Tibial nerve (tissue), 4 donors: ENCODE results near the gene GFPT2.
A peak's percentile ranks its signal among the peaks of the same experiment; 100 is the strongest.

Source experiments
- EP300 ChIP-seq, 2 donors: sonication (generic); formaldehyde crosslinking; IDR thresholded peaks; one replicate each; pipeline ENCODE4 v1.6.1; 2017; ENCODE audit warnings: antibody characterized with exemption in 2 of 2, mild to moderate bottlenecking in 1 of 2
- POLR2A ChIP-seq, 2 donors: fragments of 450-650 bp; IDR thresholded peaks; one replicate each; pipeline ENCODE4 v1.6.1; 2017; ENCODE audit warnings: antibody characterized with exemption in 2 of 2, mild to moderate bottlenecking in 2 of 2, moderate library complexity in 2 of 2
- TF ChIP-seq, protein P1 (sequence below), 5 experiments: fragments of 200-600 bp in 3 of 5; fragments of 450-650 bp in 2 of 5; sonication (generic) in 3 of 5; IDR thresholded peaks; one replicate each; pipeline ENCODE4 v1.5.1; 2016 to 2019; ENCODE audit warnings: antibody characterized with exemption in 5 of 5, mild to moderate bottlenecking in 3 of 5, moderate library complexity in 2 of 5

DNA sequence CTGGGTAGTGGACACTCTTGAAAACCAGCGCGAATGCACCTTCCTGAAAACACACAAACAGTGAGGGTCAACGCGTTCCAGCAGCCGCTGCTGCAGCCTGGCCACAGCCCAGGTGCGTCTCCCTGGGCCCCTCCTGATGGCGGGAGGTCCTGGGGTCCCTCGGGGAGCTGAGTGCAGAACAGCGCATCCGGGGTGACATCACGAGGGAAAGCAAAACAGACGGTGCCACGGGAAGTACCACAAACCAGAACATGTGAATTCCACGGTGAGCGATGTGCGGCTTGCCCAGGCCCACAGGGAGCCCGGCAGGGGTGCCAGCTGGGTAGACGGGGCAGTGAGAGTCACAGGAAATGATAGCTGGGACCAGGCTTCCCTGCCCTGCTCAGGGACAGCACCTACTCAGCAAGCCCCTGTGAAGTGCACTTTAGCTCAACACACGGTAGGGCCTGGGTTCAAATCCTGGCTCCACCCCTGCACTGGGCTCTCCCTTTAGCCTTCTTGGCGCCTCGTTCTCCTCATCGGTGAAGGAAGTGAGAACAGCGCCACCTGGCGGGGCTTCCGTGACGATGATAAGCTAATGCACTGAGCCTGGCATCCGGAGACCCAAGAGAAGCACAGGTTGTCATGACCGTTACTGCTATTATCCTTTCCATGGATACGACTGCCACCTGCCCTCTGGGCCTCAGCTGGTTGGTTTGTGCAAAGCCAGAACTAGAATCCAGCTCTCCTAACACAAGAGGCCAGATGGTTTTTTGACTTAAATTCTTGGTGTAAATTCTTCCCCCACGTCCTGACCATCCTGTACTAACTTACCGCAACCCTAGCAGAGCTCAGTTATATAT is 24.6 kb downstream of the GFPT2 start:
- TF ChIP-seq, protein P1, sequence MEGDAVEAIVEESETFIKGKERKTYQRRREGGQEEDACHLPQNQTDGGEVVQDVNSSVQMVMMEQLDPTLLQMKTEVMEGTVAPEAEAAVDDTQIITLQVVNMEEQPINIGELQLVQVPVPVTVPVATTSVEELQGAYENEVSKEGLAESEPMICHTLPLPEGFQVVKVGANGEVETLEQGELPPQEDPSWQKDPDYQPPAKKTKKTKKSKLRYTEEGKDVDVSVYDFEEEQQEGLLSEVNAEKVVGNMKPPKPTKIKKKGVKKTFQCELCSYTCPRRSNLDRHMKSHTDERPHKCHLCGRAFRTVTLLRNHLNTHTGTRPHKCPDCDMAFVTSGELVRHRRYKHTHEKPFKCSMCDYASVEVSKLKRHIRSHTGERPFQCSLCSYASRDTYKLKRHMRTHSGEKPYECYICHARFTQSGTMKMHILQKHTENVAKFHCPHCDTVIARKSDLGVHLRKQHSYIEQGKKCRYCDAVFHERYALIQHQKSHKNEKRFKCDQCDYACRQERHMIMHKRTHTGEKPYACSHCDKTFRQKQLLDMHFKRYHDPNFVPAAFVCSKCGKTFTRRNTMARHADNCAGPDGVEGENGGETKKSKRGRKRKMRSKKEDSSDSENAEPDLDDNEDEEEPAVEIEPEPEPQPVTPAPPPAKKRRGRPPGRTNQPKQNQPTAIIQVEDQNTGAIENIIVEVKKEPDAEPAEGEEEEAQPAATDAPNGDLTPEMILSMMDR (IDR thresholded peaks at IDR 0.05) = peak; percentile 58 to 73 (median 68)
- TF ChIP-seq POLR2A (IDR thresholded peaks at IDR 0.05) (no peak), EP300 (IDR thresholded peaks at IDR 0.05) (no peak)
